Stimulated activated CD8-positive, alpha-beta memory T cell treated with anti-CD3 and anti-CD28 coated beads, Interleukin-4, amount 100 ng/mL, for 48 hours (primary cell): ENCODE results near the gene TOMM6.

Source experiments
- DNase-seq: peaks from one replicate; pipeline ENCODE4 v3.0.0-alpha.2; 2020

Gene TOMM6

GRCh38 chr6:41787219-41787917 is at the start of gene TOMM6:
TSS of gene TOMM6 (plus strand) at chr6:41787694. CDS start at chr6:41787698, 4 bp downstream.
- peak; percentile 96 for DNase-seq

- no peak for DNase-seq
Measured at GRCh38 chr6:41739041-41739440, 48.5 kb upstream of the TOMM6 start.

- no peak for DNase-seq
Measured at GRCh38 chr6:41740366-41741162, 46.9 kb upstream of the TOMM6 start.

GRCh38 chr6:41741625-41742490 is 45.6 kb upstream of the TOMM6 start:
- DNase-seq = no peak

GRCh38 chr6:41743406-41744235 is 43.9 kb upstream of the TOMM6 start:
- no peak for DNase-seq

- DNase-seq = no peak
Measured at GRCh38 chr6:41744236-41744787, 43.2 kb upstream of the TOMM6 start.

- no peak for DNase-seq
Measured at GRCh38 chr6:41746107-41746506, 41.4 kb upstream of the TOMM6 start.

- DNase-seq = no peak
Measured at GRCh38 chr6:41747256-41748101, 40.0 kb upstream of the TOMM6 start, which contains the start of gene PGC. TSS of gene PGC (minus strand) at chr6:41747397. CDS start at chr6:41747334, 63 bp downstream.

GRCh38 chr6:41748102-41748477 is 39.4 kb upstream of the TOMM6 start:
- no peak for DNase-seq

- DNase-seq = no peak
Measured at GRCh38 chr6:41748542-41748941, 39.0 kb upstream of the TOMM6 start.

GRCh38 chr6:41750374-41750773 is 37.1 kb upstream of the TOMM6 start:
- DNase-seq = no peak

GRCh38 chr6:41755895-41756294 is 31.6 kb upstream of the TOMM6 start:
- no peak for DNase-seq

- no peak for DNase-seq
Measured at GRCh38 chr6:41756354-41756753, 31.1 kb upstream of the TOMM6 start.

GRCh38 chr6:41757271-41757670 is 30.2 kb upstream of the TOMM6 start:
- DNase-seq = no peak

- no peak for DNase-seq
Measured at GRCh38 chr6:41757931-41758640, 29.4 kb upstream of the TOMM6 start.

- no peak for DNase-seq
Measured at GRCh38 chr6:41758641-41759035, 28.9 kb upstream of the TOMM6 start.

- no peak for DNase-seq
Measured at GRCh38 chr6:41759106-41759904, 28.2 kb upstream of the TOMM6 start.

GRCh38 chr6:41759905-41760579 is 27.5 kb upstream of the TOMM6 start:
- no peak for DNase-seq

- DNase-seq = no peak
Measured at GRCh38 chr6:41763470-41763869, 24.0 kb upstream of the TOMM6 start.
